RCC 7860 (cell line): ENCODE measurements around the gene DPH7.
"Not testable (repeated sequence)": the region's sequence is repeated elsewhere in the genome, so short reads cannot be mapped to it uniquely, and the experiment has no call there.

ENCODE experiments used
- DNase-seq: peaks from one replicate; pipeline ENCODE4 v3.0.0-alpha.2; 2015; ENCODE audit warnings: low spot score
- FAIRE-seq: peaks from 2 replicates; lab custom pipeline; 2012; peaks lifted over from hg19 to GRCh38; lab: Jason Lieb, UNC

The DPH7 gene

GRCh38 chr9:137550958-137551263 is 27.8 kb downstream of the DPH7 start:
- not testable (repeated sequence) for FAIRE-seq, DNase-seq

- peak; percentile 65 for DNase-seq
- peak; percentile 45 for FAIRE-seq
These were observed 28.5 kb downstream of the DPH7 start, which contains the start of gene PNPLA7 for GRCh38 chr9:137550231-137550621. TSS of gene PNPLA7 (minus strand) at chr9:137550402. CDS start at chr9:137550197, 205 bp downstream.

GRCh38 chr9:137547687-137548543 is 30.8 kb downstream of the DPH7 start:
- FAIRE-seq: no peak
- DNase-seq: no peak

- DNase-seq (no peak), FAIRE-seq (no peak)
These were observed 33.6 kb downstream of the DPH7 start for GRCh38 chr9:137545123-137545522.

DNA sequence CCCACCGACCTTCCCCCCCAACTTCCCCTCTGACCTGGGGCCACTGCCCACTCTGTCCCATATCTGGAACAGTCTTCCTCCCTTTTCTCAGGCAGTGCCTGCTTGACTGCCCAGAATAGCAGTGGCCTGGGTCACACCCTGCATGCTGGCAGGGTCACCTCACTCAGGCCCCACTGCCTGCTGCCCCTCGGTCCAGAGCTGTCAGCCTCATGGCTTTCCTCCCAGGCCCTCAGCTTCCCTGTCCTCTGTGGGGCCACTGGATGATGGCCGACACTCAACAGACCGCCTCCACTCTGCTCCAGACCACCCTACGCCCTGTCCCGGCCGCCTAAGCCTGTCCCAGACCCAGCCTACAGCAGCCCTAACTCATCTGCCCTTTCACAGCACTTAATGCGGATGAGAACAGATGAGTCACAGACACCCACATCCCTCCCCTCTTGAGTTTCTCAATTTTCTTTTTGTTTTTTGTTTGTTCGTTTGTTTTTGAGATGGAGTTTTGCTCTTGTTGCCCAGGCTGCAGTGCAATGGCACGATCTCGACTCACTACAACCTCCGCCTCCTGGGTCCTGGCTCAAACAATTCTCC is 34.5 kb downstream of the DPH7 start:
- DNase-seq (no peak), FAIRE-seq (no peak)

- FAIRE-seq (no peak), DNase-seq (no peak)
These were observed 35.3 kb downstream of the DPH7 start for GRCh38 chr9:137543237-137543963.

- no peak for DNase-seq
- no peak for FAIRE-seq
These were observed 36.2 kb downstream of the DPH7 start for GRCh38 chr9:137542486-137542885.

DNA sequence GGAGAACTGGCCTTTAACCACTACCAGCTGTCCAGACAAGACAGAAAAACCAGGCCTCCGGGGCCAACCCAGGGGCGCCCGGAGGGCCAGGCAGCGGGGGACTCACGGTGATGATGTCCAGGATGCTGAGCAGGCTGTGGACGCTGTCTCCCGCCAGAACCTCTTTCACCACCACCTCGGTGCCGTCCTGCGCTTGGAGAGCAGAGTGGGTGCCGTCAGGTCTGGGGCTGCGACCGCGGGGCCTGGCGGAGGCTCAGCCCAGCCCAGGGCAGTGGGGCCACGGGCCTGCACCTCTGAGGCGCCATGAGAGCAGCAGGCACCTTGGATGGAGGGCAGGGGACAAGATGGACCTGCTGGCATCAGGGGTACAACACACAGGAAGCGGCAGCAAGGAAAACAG is 38.2 kb downstream of the DPH7 start:
- DNase-seq: no peak

GRCh38 chr9:137538058-137538457 is 40.7 kb downstream of the DPH7 start:
- DNase-seq: no peak
- FAIRE-seq: no peak

More for the DNA sequence above, 38.2 kb downstream of the DPH7 start:
- no peak for FAIRE-seq

DNA sequence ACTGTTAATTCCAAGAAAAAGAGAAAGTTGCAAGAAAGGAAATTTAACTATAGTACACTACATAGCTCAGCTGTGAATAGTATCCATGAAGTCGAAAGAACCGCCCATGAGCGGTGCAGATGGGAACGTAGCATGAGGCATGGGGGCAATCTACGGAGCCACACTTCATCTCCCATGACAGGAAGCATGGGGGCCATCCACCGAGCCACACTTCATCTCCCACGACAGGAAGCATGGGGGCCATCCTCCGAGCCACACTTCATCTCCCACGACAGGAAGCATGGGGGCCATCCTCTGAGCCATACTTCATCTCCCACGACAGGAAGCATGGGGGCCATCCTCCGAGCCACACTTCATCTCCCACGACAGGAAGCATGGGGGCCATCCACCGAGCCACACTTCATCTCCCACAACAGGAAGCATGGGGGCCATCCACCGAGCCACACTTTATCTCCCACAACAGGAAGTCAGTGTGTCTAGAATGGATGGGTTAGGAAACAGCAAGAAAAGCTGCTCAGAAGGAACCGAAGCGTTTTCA is 42.1 kb downstream of the DPH7 start:
- not testable (repeated sequence) for DNase-seq, FAIRE-seq

GRCh38 chr9:137535120-137535428 is 43.7 kb downstream of the DPH7 start:
- DNase-seq (no peak), FAIRE-seq (no peak)

- DNase-seq (peak; percentile 35), FAIRE-seq (peak; percentile 32)
These were observed 44.2 kb downstream of the DPH7 start for GRCh38 chr9:137534256-137535119.

- DNase-seq, FAIRE-seq: not testable (repeated sequence)
These were observed 45.7 kb downstream of the DPH7 start for GRCh38 chr9:137532891-137533468.

GRCh38 chr9:137531099-137531765 is 47.5 kb downstream of the DPH7 start:
- FAIRE-seq (no peak), DNase-seq (no peak)

DNA sequence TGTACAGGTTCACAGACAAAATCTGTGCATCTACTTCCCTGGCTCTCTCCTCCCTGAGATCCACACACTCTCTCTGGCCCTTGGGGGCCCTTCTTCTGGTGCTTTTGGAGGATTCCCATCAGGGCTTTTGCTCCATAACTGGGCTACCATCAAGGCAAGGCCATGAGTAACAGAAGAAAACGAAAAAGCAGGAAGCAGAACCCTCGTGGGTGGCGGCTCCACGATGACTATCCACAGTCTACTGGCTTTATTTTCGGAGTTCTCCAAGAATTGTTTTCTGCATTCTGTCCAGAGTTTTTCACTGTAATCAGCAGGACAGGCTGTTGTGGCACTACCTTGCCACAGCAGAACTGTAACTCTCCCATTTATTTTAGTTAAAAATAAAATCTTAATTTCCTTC is 48.4 kb downstream of the DPH7 start:
- no peak for FAIRE-seq
- DNase-seq: no peak

DNA sequence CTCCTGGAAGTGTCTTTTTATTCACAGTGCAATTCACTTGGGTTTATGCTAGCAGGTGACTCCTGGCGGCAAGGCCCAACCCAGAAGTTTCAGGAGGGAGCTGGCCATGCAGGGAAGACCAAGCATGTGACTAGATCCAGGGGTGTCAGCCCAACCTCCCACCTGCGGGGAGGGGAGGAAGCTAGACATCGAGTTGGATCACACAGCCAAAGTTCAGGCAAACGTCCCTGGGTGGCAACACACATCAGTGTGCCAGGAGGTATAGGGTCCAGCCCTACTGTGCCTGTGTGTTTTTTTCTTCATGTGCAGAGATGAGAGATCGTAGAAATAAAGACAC is 53.8 kb downstream of the DPH7 start:
- no peak for FAIRE-seq
- no peak for DNase-seq

GRCh38 chr9:137524161-137524980 is 54.4 kb downstream of the DPH7 start:
- DNase-seq: no peak
- no peak for FAIRE-seq

GRCh38 chr9:137522746-137523455 is 55.8 kb downstream of the DPH7 start:
- FAIRE-seq (no peak), DNase-seq (no peak)
